SK-N-SH (cell line): ENCODE results near the gene WBP1. TPM values are rescaled to one million over a fixed set of nuclear protein-coding genes. Genes with fewer than 3 reads are reported as not detected.
A peak's percentile ranks its signal among the peaks of the same experiment; 100 is the strongest.
"Not testable (repeated sequence)": the region's sequence is repeated elsewhere in the genome, so short reads cannot be mapped to it uniquely, and the experiment has no call there.

Source experiments
- CTCF ChIA-PET: fragments of 300-600, 350-600 bp; formaldehyde crosslinking; extraction: SDS; loops from one replicate; lab custom pipeline; 2021; lab: Yijun Ruan, JAX
- POLR2A ChIA-PET: fragments of 350-600 bp; sonication (Branson Sonifier 250); formaldehyde crosslinking; extraction: SDS; loops from one replicate; lab custom pipeline; 2020; ENCODE audit warnings: antibody characterized with exemption, inconsistent platforms; lab: Yijun Ruan, JAX
- DNase-seq: peaks from one replicate; pipeline ENCODE4 v3.0.0; 2012
- H2AFZ ChIP-seq: fragments of 200-600 bp; sonication (generic); 2 replicates; pipeline ENCODE4 v1.8.1; 2016; ENCODE audit warnings: antibody characterized with exemption, mild to moderate bottlenecking, low read depth
- H3F3A ChIP-seq: fragments of 200-600 bp; sonication (generic); replicated peaks from 2 replicates; pipeline ENCODE3; 2016; ENCODE audit warnings: antibody characterized with exemption, mild to moderate bottlenecking; ENCODE audit not compliant: insufficient read depth
- H3K27ac ChIP-seq, 2 experiments: fragments of 200-500 bp in 1 of 2; fragments of 200-600 bp in 1 of 2; sonication (Bioruptor generic) in 1 of 2; sonication (generic), shearing (Covaris generic) in 1 of 2; 2 replicates each; pipeline versions ENCODE4 v1.5.1 to v1.6.1; 2014 to 2016; ENCODE audit warnings: low read depth in 2 of 2, inconsistent platforms in 1 of 2, low read length in 1 of 2, mild to moderate bottlenecking in 1 of 2, mixed read lengths in 1 of 2
- H3K27me3 ChIP-seq: fragments of 200-600 bp; sonication (generic), shearing (Covaris generic); 2 replicates; pipeline ENCODE4 v1.6.1; 2016; ENCODE audit warnings: mixed run types; ENCODE audit not compliant: insufficient read depth
- H3K36me3 ChIP-seq, 2 experiments: fragments of 200-500 bp in 1 of 2; fragments of 200-600 bp in 1 of 2; sonication (Bioruptor generic) in 1 of 2; sonication (generic) in 1 of 2; replicated peaks in 1 of 2; 2 replicates each; pipeline versions ENCODE3 to v1.5.1; 2014 to 2016; ENCODE audit warnings: low read length in 1 of 2, mild to moderate bottlenecking in 1 of 2; ENCODE audit not compliant: insufficient read depth in 2 of 2, control insufficient read depth in 1 of 2
- H3K4me1 ChIP-seq, 2 experiments: fragments of 200-500 bp in 1 of 2; fragments of 200-600 bp in 1 of 2; sonication (Bioruptor generic) in 1 of 2; sonication (generic), shearing (Covaris generic) in 1 of 2; 2 replicates each; pipeline versions ENCODE4 v1.5.1 to v1.6.1; 2014 to 2016; ENCODE audit warnings: low read depth in 1 of 2, low read length in 1 of 2, mixed run types in 1 of 2; ENCODE audit not compliant: insufficient read depth in 2 of 2, control insufficient read depth in 1 of 2
- H3K4me2 ChIP-seq: fragments of 200-600 bp; sonication (generic), shearing (Covaris generic); 2 replicates; pipeline ENCODE4 v1.6.1; 2017; ENCODE audit warnings: mixed run types
- H3K4me3 ChIP-seq, 2 experiments: fragments of 200-500 bp in 1 of 2; fragments of 200-600 bp in 1 of 2; sonication (Bioruptor generic) in 1 of 2; sonication (generic), shearing (Covaris generic) in 1 of 2; 2 replicates each; pipeline versions ENCODE4 v1.5.1 to v1.8.1; 2014 to 2016; ENCODE audit warnings: low read depth in 2 of 2, inconsistent platforms in 1 of 2, low read length in 1 of 2, mild to moderate bottlenecking in 1 of 2, mixed read lengths in 1 of 2, moderate library complexity in 1 of 2
- H3K79me2 ChIP-seq: fragments of 200-600 bp; sonication (generic); 2 replicates; pipeline ENCODE4 v1.8.1; 2017; ENCODE audit warnings: mild to moderate bottlenecking; ENCODE audit not compliant: insufficient read depth
- H3K9ac ChIP-seq: fragments of 200-600 bp; sonication (generic); 2 replicates; pipeline ENCODE4 v1.6.1; 2017; ENCODE audit warnings: mixed run types
- H3K9me2 ChIP-seq: fragments of 200-600 bp; sonication (generic); 2 replicates; pipeline ENCODE4 v1.6.1; 2017; ENCODE audit warnings: mixed run types
- H3K9me3 ChIP-seq: fragments of 200-600 bp; sonication (generic); 2 replicates; pipeline ENCODE4 v1.6.1; 2017; ENCODE audit warnings: mixed run types, mild to moderate bottlenecking, moderate library complexity
- H4K20me1 ChIP-seq: fragments of 200-600 bp; sonication (generic); 2 replicates; pipeline ENCODE4 v1.6.1; 2017; ENCODE audit warnings: mild to moderate bottlenecking, mixed run types; ENCODE audit not compliant: insufficient read depth
- CHD2 ChIP-seq: fragments of 150-350 bp; IDR thresholded peaks from 2 replicates; pipeline ENCODE4 v1.6.1; 2018; ENCODE audit warnings: low read length; ENCODE audit not compliant: partially characterized antibody
- EP300 ChIP-seq, 2 experiments: IDR thresholded peaks; 2 replicates each; pipeline versions ENCODE4 v1.4.0 to v1.6.1; 2012; ENCODE audit warnings: borderline replicate concordance in 1 of 2, low read depth in 1 of 2, low read length in 1 of 2
- FOSL2 ChIP-seq: IDR thresholded peaks from 2 replicates; pipeline ENCODE4 v1.4.0; 2012; ENCODE audit warnings: low read depth, mild to moderate bottlenecking, moderate library complexity, borderline replicate concordance
- FOXJ3 ChIP-seq: sonication (generic); formaldehyde crosslinking; IDR thresholded peaks from 2 replicates; pipeline ENCODE4 v1.5.1; 2020; ENCODE audit warnings: mild to moderate bottlenecking, missing genetic modification reagents
- FOXM1 ChIP-seq: IDR thresholded peaks from 2 replicates; pipeline ENCODE4 v1.4.0; 2012; ENCODE audit warnings: low read depth, mild to moderate bottlenecking
- IRF3 ChIP-seq: fragments of 150-350 bp; IDR thresholded peaks from 2 replicates; pipeline ENCODE4 v1.6.1; 2016; ENCODE audit warnings: mild to moderate bottlenecking, low read depth, low read length
- MAX ChIP-seq: IDR thresholded peaks from 2 replicates; pipeline ENCODE4 v1.4.0; 2012; ENCODE audit warnings: low read depth
- MEF2A ChIP-seq: IDR thresholded peaks from 2 replicates; pipeline ENCODE4 v1.4.0; 2012; ENCODE audit warnings: low read depth, borderline replicate concordance
- MXI1 ChIP-seq: IDR thresholded peaks from 2 replicates; pipeline ENCODE4 v1.6.1; 2012; ENCODE audit warnings: mild to moderate bottlenecking, low read depth, low read length, improper control_type of control experiment
- RFX5 ChIP-seq: IDR thresholded peaks from 2 replicates; pipeline ENCODE4 v1.6.1; 2012; ENCODE audit warnings: mild to moderate bottlenecking, improper control_type of control experiment, low read length
- SIN3A ChIP-seq: IDR thresholded peaks from 2 replicates; pipeline ENCODE4 v1.6.1; 2012; ENCODE audit warnings: low read depth, mild to moderate bottlenecking, low read length, moderate library complexity, borderline replicate concordance
- TEAD4 ChIP-seq: IDR thresholded peaks from 2 replicates; pipeline ENCODE4 v1.4.0; 2012; ENCODE audit warnings: mild to moderate bottlenecking, borderline replicate concordance; ENCODE audit not compliant: insufficient read depth
- WGBS: methylation state at CpG from one replicate; pipeline ENCODE4 v1.1.6; 2017; ENCODE audit warnings: low lambda C conversion rate; 5-methylcytosine and 5-hydroxymethylcytosine counted together
- polyA plus RNA-seq, 3 experiments: library from polyadenylated mRNA; depleted of rRNA; stranded (reverse); fragments of >200 nt; gene quantifications; 2 replicates each; pipeline ENCODE4 v1.2.3, GENCODE V29; 2012
- TF ChIP-seq, protein P1 (sequence below): IDR thresholded peaks from 2 replicates; pipeline ENCODE4 v1.4.0; 2012; ENCODE audit warnings: low read depth, borderline replicate concordance
- TF ChIP-seq, protein P2 (sequence below): fragments of 150-350 bp; IDR thresholded peaks from 2 replicates; pipeline ENCODE4 v1.6.1; 2017; ENCODE audit warnings: antibody characterized with exemption, low read length, low read depth, borderline replicate concordance
- TF ChIP-seq, protein P3 (sequence below): fragments of 200-600 bp; sonication (generic); IDR thresholded peaks from 2 replicates; pipeline ENCODE4 v1.6.1; 2017; ENCODE audit warnings: antibody characterized with exemption, mild to moderate bottlenecking, moderate library complexity
- TF ChIP-seq, protein P4 (sequence below): IDR thresholded peaks from 2 replicates; pipeline ENCODE4 v1.6.1; 2012; ENCODE audit warnings: mild to moderate bottlenecking, low read depth, low read length, moderate library complexity

Gene WBP1
- polyA plus RNA-seq, 1 of the 3 experiments (the other 2 are of a cell fraction): 184 TPM

DNA sequence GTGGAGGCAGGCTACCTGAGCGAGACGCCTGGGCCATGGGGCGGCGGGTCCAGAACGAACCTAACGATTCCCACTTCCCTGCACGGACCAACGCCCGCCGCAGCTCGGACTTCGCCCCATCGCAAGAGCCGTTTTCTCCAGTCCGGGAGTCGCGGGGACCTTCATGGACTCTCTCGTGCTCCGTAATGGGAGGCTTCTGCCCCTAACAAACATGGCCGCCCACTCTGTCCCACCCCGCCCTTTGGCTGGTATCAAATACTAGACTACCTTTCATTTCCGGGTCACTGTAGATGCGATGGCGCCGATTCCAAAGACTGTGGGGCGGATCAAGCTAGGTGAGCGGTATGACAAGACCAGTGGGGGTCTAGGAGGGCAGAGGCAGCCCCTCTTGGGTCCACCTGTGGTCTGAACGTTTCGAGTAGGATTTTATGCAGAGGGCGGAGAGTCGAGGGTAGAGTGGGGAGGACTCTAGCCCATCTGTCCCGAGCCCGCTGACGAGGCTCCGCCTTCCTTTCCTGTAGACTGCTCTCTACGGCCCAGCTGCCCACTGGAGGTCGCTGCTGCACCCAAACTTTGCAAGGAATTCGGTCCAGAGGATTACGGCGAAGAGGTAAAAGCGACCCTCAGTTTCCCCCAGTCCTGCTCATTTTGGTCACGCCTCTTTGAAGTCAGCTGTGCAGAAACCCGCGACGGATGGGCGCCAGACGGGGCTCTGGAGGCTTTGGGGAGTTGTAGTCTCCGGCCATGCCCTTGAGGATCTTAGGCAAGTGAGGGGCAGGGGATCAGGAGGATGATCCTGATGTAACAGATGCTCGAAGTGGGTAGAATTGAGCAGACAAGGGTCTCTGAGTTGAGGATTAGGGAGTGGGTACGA is 24.8 kb downstream of the WBP1 start, which contains the start of the genes CCDC142 and TTC31 (continued):
- TF ChIP-seq IRF3 (no peak), FOSL2 (no peak), CHD2 (peak; percentile 89), SIN3A (no peak; the same call in 1 of the 2 replicates), MXI1 (peak; percentile 79), EP300 (IDR thresholded peaks at IDR 0.05; ENCODE audit: borderline replicate concordance in 1 of 2, low read depth in 1 of 2, low read length in 1 of 2) (no peak), MEF2A (no peak), FOXJ3 (CRISPR knock-in tag) (peak; percentile 48; the same call in 1 of the 2 replicates), MAX (peak; percentile 39), FOXM1 (no peak), TEAD4 (no peak), RFX5 (no peak)
- TF ChIP-seq, protein P1, sequence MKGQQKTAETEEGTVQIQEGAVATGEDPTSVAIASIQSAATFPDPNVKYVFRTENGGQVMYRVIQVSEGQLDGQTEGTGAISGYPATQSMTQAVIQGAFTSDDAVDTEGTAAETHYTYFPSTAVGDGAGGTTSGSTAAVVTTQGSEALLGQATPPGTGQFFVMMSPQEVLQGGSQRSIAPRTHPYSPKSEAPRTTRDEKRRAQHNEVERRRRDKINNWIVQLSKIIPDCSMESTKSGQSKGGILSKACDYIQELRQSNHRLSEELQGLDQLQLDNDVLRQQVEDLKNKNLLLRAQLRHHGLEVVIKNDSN: no peak
- TF ChIP-seq, protein P2, sequence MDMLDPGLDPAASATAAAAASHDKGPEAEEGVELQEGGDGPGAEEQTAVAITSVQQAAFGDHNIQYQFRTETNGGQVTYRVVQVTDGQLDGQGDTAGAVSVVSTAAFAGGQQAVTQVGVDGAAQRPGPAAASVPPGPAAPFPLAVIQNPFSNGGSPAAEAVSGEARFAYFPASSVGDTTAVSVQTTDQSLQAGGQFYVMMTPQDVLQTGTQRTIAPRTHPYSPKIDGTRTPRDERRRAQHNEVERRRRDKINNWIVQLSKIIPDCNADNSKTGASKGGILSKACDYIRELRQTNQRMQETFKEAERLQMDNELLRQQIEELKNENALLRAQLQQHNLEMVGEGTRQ: no peak
- TF ChIP-seq, protein P3, sequence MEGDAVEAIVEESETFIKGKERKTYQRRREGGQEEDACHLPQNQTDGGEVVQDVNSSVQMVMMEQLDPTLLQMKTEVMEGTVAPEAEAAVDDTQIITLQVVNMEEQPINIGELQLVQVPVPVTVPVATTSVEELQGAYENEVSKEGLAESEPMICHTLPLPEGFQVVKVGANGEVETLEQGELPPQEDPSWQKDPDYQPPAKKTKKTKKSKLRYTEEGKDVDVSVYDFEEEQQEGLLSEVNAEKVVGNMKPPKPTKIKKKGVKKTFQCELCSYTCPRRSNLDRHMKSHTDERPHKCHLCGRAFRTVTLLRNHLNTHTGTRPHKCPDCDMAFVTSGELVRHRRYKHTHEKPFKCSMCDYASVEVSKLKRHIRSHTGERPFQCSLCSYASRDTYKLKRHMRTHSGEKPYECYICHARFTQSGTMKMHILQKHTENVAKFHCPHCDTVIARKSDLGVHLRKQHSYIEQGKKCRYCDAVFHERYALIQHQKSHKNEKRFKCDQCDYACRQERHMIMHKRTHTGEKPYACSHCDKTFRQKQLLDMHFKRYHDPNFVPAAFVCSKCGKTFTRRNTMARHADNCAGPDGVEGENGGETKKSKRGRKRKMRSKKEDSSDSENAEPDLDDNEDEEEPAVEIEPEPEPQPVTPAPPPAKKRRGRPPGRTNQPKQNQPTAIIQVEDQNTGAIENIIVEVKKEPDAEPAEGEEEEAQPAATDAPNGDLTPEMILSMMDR: peak; percentile 93
- TF ChIP-seq, protein P4, sequence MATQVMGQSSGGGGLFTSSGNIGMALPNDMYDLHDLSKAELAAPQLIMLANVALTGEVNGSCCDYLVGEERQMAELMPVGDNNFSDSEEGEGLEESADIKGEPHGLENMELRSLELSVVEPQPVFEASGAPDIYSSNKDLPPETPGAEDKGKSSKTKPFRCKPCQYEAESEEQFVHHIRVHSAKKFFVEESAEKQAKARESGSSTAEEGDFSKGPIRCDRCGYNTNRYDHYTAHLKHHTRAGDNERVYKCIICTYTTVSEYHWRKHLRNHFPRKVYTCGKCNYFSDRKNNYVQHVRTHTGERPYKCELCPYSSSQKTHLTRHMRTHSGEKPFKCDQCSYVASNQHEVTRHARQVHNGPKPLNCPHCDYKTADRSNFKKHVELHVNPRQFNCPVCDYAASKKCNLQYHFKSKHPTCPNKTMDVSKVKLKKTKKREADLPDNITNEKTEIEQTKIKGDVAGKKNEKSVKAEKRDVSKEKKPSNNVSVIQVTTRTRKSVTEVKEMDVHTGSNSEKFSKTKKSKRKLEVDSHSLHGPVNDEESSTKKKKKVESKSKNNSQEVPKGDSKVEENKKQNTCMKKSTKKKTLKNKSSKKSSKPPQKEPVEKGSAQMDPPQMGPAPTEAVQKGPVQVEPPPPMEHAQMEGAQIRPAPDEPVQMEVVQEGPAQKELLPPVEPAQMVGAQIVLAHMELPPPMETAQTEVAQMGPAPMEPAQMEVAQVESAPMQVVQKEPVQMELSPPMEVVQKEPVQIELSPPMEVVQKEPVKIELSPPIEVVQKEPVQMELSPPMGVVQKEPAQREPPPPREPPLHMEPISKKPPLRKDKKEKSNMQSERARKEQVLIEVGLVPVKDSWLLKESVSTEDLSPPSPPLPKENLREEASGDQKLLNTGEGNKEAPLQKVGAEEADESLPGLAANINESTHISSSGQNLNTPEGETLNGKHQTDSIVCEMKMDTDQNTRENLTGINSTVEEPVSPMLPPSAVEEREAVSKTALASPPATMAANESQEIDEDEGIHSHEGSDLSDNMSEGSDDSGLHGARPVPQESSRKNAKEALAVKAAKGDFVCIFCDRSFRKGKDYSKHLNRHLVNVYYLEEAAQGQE: peak; percentile 52; the same call in 1 of the 2 replicates

- Histone ChIP-seq H2AFZ (peak overlapping the region; percentile 86), H3K4me2 (peak overlapping the region; percentile 86), H3K4me1 (peaks cover 13 to 16% of the 10 kb centered on the region in 2 experiments; a peak in 3 of 4 replicates), H3K36me3 (peaks cover 8 to 15% of the 10 kb centered on the region in 2 experiments), H3K4me3 (peak overlapping the region; percentile 70 to 97), H3K79me2 (peaks cover 71% of the 10 kb centered on the region), H3K9ac (peak overlapping the region; percentile 79)
- not testable (repeated sequence) for H4K20me1 ChIP-seq, H3K9me3 ChIP-seq, H3K27ac ChIP-seq, DNase-seq, H3K27me3 ChIP-seq, H3K9me2 ChIP-seq, H3F3A ChIP-seq
- ChIA-PET POLR2A (interaction anchor here (0.6 to 3.5 kb wide), 12 partner anchors 11 to 92 kb away, joined by 3 to 24 read pairs (median 7); partner anchors contain the start of genes AUP1, C2orf81, HTRA2 and INO80B), CTCF (interaction anchor here (0.7 to 7.5 kb wide), 21 partner anchors 9 to 161 kb away, joined by 3 to 116 read pairs (median 10); partner anchors contain the start of genes AUP1, DQX1, HTRA2 and LBX2)
- 64% methylated on average over 19 of the region's 19 CpGs for WGBS
Observed at GRCh38 chr2:74483675-74484164, 25.5 kb downstream of the WBP1 start.
